ENCODE measurements around the gene MAPK14. TPM values are rescaled to one million over a fixed set of nuclear protein-coding genes. Genes with fewer than 3 reads are reported as not detected.

Gene MAPK14
- total and polyA plus RNA-seq, 9 of the 15 experiments (the other 6 are each of a cell fraction or from before 2014, with no cell fraction given), result 8.8 to 62.7 (median 35.5) TPM

DNA sequence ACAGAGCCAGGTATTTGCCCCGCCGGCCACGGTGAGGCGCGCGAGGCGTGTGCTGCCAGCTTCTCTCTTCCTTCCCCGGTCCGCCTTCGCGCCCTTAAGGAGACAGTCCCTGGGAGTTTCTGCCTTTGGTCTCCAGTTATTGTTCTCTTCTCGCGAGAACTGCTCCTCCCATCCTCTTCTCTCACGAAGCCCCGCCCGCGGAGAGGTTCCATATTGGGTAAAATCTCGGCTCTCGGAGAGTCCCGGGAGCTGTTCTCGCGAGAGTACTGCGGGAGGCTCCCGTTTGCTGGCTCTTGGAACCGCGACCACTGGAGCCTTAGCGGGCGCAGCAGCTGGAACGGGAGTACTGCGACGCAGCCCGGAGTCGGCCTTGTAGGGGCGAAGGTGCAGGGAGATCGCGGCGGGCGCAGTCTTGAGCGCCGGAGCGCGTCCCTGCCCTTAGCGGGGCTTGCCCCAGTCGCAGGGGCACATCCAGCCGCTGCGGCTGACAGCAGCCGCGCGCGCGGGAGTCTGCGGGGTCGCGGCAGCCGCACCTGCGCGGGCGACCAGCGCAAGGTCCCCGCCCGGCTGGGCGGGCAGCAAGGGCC, at the start of gene MAPK14 (continued):
- peak; percentile 40 for TF ChIP-seq ETS1 (conservative IDR thresholded peaks at IDR 0.05; ENCODE audit: control insufficient read depth, low read depth, low read length)
- TF ChIP-seq, protein P1, sequence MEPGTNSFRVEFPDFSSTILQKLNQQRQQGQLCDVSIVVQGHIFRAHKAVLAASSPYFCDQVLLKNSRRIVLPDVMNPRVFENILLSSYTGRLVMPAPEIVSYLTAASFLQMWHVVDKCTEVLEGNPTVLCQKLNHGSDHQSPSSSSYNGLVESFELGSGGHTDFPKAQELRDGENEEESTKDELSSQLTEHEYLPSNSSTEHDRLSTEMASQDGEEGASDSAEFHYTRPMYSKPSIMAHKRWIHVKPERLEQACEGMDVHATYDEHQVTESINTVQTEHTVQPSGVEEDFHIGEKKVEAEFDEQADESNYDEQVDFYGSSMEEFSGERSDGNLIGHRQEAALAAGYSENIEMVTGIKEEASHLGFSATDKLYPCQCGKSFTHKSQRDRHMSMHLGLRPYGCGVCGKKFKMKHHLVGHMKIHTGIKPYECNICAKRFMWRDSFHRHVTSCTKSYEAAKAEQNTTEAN (CRISPR knock-in tag; IDR thresholded peaks at IDR 0.05), result no peak; the same call in 1 of the 2 replicates
- TF ChIP-seq TGIF2 (CRISPR knock-in tag; IDR thresholded peaks at IDR 0.05), result no peak
- no peak for TF ChIP-seq ZNF507 (tag; conservative IDR thresholded peaks at IDR 0.05)
- TF ChIP-seq, protein P2, sequence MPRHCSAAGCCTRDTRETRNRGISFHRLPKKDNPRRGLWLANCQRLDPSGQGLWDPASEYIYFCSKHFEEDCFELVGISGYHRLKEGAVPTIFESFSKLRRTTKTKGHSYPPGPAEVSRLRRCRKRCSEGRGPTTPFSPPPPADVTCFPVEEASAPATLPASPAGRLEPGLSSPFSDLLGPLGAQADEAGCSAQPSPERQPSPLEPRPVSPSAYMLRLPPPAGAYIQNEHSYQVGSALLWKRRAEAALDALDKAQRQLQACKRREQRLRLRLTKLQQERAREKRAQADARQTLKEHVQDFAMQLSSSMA (CRISPR knock-in tag; IDR thresholded peaks at IDR 0.05), result peak; percentile 53; the same call in 1 of the 2 replicates
- TF ChIP-seq MXI1 (IDR thresholded peaks at IDR 0.05; ENCODE audit: low read depth, low read length), result peak; percentile 71; the same call in 1 of the 2 replicates
- no peak for TF ChIP-seq ZFP30 (CRISPR knock-in tag; IDR thresholded peaks at IDR 0.05; ENCODE audit: borderline replicate concordance)
- TF ChIP-seq ZNF780A (CRISPR knock-in tag; IDR thresholded peaks at IDR 0.05), result no peak
- TF ChIP-seq SAP30 (IDR thresholded peaks at IDR 0.05; ENCODE audit: borderline replicate concordance, insufficient read depth, low read depth, low read length, poor library complexity, severe bottlenecking), result peak; percentile 84
- peak; percentile 82 for TF ChIP-seq HINFP (tag; conservative IDR thresholded peaks at IDR 0.05; ENCODE audit: low read depth)
- 0 out of 2 replicates have a peak, but pooled peaks have one; percentile 55 for TF ChIP-seq TAF7 (tag; IDR thresholded peaks at IDR 0.05)
- peak; percentile 97; the same call in 1 of the 2 replicates for TF ChIP-seq KDM2B (CRISPR knock-in tag; IDR thresholded peaks at IDR 0.05)
- TF ChIP-seq RB1 (IDR thresholded peaks at IDR 0.05; ENCODE audit: low read depth), result peak; percentile 90
- TF ChIP-seq HMGN3 (IDR thresholded peaks at IDR 0.05; ENCODE audit: borderline replicate concordance, extremely low read depth, insufficient read length, low read depth, low read length), result peak; percentile 62
- peak; percentile 11 for TF ChIP-seq POU5F1 (IDR thresholded peaks at IDR 0.05; ENCODE audit: borderline replicate concordance, low read depth, low read length, partially characterized antibody)
- peak in 1 of 2 experiments; percentile 86; a peak in 2 of 4 replicates for TF ChIP-seq RCOR1 (IDR thresholded peaks at IDR 0.05; ENCODE audit: borderline replicate concordance in 1 of 2, low read depth in 2 of 2, low read length in 2 of 2)
- no peak for TF ChIP-seq ZNF584 (CRISPR knock-in tag; IDR thresholded peaks at IDR 0.05; ENCODE audit: low read depth)
- TF ChIP-seq YY1 (IDR thresholded peaks at IDR 0.05; ENCODE audit: borderline replicate concordance in 1 of 3, control insufficient read depth in 1 of 3, extremely low read depth in 1 of 3, insufficient read depth in 3 of 3, insufficient read length in 1 of 3, insufficient replicate concordance in 2 of 3, low read depth in 1 of 3, low read length in 2 of 3), result peak in 2 of 3 experiments; percentile 50 to 62
- peak; percentile 85 to 98 for TF ChIP-seq MAZ (CRISPR knock-in tag; conservative IDR thresholded peaks at IDR 0.05 in 1 of 2, IDR thresholded peaks at IDR 0.05 in 1 of 2)
- TF ChIP-seq, protein P3, sequence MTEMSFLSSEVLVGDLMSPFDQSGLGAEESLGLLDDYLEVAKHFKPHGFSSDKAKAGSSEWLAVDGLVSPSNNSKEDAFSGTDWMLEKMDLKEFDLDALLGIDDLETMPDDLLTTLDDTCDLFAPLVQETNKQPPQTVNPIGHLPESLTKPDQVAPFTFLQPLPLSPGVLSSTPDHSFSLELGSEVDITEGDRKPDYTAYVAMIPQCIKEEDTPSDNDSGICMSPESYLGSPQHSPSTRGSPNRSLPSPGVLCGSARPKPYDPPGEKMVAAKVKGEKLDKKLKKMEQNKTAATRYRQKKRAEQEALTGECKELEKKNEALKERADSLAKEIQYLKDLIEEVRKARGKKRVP (CRISPR knock-in tag; IDR thresholded peaks at IDR 0.05), result peak; percentile 24; the same call in 1 of the 2 replicates
